Stimulated activated CD8-positive, alpha-beta memory T cell treated with anti-CD3 and anti-CD28 coated beads, Interleukin-4, amount 100 ng/mL, for 48 hours (primary cell): ENCODE results near the gene TBC1D23.
"Not testable (repeated sequence)": the region's sequence is repeated elsewhere in the genome, so short reads cannot be mapped to it uniquely, and the experiment has no call there.

Source experiments
- DNase-seq: peaks from one replicate; pipeline ENCODE4 v3.0.0-alpha.2; 2020

TBC1D23 gene

GRCh38 chr3:100310355-100310965 lies 49.7 kb downstream of the TBC1D23 start:
- no peak for DNase-seq

DNA sequence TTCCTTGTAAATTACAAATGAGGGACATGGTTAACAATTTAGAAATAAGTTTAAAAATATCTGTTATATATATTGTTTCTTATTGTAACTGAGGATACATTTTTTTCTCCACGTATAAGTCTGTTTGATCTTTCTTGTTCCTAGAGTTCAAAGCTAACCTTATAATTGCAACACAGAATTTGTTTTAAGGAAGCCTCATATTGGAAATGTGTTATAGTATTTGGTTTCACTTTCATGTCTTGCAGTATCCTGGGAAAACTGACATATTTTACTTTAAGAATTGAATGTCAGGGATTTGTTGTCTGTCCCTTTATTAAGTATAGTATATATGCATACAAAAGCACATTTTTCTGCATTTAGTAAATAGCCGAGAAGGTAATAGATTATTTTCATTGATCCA lies 50.2 kb downstream of the TBC1D23 start:
- DNase-seq, result no peak

- DNase-seq, result peak; percentile 35
Measured at GRCh38 chr3:100316641-100317069, 55.9 kb downstream of the TBC1D23 start.

- no peak for DNase-seq
Measured at GRCh38 chr3:100317912-100318311, 57.1 kb downstream of the TBC1D23 start.

DNA sequence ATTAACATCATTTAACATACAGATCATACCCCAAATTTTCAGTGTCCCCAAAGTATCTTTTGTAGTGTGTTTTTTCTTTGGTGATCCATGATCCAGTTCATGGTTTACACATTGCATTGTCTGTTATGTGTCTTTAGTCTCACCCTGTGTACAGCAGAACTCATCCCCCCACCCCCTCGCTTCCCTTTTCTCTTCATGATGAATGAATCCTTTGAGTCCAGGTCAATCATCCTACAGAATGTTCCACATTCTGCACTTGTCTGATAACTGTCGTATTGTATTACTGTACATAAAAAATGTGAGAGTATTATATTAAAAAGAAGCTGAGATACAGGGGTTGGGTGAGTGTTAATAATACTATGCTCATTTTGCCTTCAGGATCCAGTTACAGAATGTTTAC lies 59.2 kb downstream of the TBC1D23 start:
- DNase-seq, result no peak

- no peak for DNase-seq
Measured at GRCh38 chr3:100324044-100324443, 63.3 kb downstream of the TBC1D23 start.

- no peak for DNase-seq
Measured at GRCh38 chr3:100325827-100326226, 65.0 kb downstream of the TBC1D23 start.

DNA sequence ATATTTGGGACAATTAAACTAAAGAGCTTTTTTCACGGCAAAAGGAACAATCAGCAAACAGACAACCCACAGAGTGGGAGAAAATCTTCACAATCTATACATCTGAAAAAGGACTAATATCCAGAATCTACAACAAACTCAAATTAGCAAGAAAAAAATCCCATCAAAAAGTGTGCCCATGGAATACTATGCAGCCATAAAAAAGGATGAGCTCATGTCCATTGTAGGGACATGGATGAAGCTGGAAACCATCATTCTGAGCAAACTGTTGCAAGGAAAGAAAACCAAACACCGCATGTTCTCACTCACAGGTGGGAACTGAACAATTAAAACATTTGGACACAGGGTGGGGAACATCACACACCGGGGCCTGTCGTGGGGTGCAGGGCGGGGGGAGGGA lies 66.6 kb downstream of the TBC1D23 start:
- DNase-seq, result not testable (repeated sequence)

- DNase-seq, result no peak
Measured at GRCh38 chr3:100329800-100330489, 69.2 kb downstream of the TBC1D23 start.

- no peak for DNase-seq
Measured at GRCh38 chr3:100330651-100331050, 69.9 kb downstream of the TBC1D23 start.

DNA sequence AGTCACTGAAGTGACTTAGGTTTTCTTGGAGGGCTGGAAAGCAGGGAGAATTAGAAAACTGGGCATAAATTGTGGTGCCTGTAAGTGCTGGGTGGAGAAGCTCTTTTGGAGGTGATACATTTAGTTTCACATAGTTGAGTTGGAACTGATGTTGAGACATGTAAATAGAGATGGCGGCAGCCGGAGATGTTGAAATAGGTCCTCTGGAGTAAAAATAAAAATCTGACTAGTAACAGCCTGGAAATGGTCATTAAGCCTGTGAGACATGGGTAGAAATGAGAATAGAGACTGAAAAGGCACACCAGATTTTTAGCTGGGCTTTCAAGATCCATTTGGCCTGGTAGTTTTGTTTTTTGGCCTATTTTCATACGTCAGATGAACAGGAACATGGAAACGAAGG lies 70.9 kb downstream of the TBC1D23 start:
- DNase-seq, result no peak

- DNase-seq, result no peak
Measured at GRCh38 chr3:100333051-100333450, 72.3 kb downstream of the TBC1D23 start.

GRCh38 chr3:100333970-100334487 lies 73.2 kb downstream of the TBC1D23 start:
- no peak for DNase-seq

GRCh38 chr3:100334488-100335351 lies 73.9 kb downstream of the TBC1D23 start, which contains the start of gene NIT2:
TSS of gene NIT2 (plus strand) at chr3:100334757. CDS start at chr3:100334792, 35 bp downstream.
- DNase-seq, result peak; percentile 87

- DNase-seq, result peak; percentile 46
Measured at GRCh38 chr3:100335434-100335833, 74.6 kb downstream of the TBC1D23 start.

DNA sequence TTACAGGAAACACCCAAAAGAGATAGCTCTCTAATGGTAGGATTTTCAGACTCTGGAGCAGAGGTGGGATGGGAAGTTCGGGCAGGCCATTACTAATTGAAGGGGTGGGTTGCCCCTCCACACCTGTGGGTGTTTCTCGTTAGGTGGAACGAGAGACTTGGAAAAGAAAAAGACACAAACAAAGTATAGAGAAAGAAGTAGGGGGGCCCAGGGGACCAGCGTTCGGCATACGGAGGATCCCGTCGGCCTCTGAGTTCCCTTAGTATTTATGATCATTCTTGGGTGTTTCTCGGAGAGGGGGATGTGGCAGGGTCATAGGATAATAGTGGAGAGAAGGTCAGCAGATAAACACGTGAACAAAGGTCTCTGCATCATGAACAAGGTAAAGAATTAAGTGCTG lies 75.4 kb downstream of the TBC1D23 start:
- DNase-seq, result not testable (repeated sequence)

DNA sequence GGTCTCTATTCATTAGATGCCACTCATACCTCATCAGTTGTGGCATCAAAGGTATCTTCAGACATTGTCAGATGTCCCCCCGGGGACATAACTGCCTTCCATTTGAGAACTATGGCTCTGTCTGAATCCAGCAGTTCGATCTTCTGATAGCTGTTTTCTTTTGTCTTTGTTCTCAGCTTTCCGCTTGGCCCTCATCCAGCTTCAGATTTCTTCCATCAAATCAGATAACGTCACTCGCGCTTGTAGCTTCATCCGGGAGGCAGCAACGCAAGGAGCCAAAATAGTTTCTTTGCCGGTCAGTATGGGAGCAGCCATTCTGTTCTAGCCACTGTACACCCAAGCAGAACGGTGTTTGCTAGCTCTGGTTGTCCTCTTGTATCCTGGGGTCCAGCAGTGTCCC lies 78.1 kb downstream of the TBC1D23 start:
- DNase-seq, result no peak

- DNase-seq, result no peak
Measured at GRCh38 chr3:100339786-100340185, 79.0 kb downstream of the TBC1D23 start.

GRCh38 chr3:100340527-100340926 lies 79.7 kb downstream of the TBC1D23 start:
- no peak for DNase-seq

- no peak for DNase-seq
Measured at GRCh38 chr3:100348727-100349126, 87.9 kb downstream of the TBC1D23 start.

DNA sequence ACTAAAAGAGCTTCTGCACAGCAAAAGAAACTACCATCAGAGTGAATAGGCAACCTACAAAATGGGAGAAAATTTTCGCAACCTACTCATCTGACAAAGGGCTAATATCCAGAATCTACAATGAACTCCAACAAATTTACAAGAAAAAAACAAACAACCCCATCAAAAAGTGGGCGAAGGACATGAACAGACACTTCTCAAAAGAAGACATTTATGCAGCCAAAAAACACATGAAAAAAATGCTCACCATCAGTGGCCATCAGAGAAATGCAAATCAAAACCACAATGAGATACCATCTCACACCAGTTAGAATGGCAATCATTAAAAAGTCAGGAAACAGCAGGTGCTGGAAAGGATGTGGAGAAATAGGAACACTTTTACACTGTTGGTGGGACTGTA lies 91.0 kb downstream of the TBC1D23 start:
- not testable (repeated sequence) for DNase-seq

- DNase-seq, result no peak
Measured at GRCh38 chr3:100352296-100353231, 91.8 kb downstream of the TBC1D23 start.
